Motor neuron (in vitro differentiated cells): ENCODE measurements around the gene CDCP2. TPM values are rescaled to one million over a fixed set of nuclear protein-coding genes. Genes with fewer than 3 reads are reported as not detected.

Experiments
- total RNA-seq, 8 experiments: library from RNA; unstranded; fragments of 300-600 nt; gene quantifications; 2 replicates each; pipeline versions ENCODE4 v1.2.3 to v1.2.4, GENCODE V29; 2022

The CDCP2 gene
- total RNA-seq, 8 experiments from 2014 or later: 0.09 to 0.21 (median 0.15) TPM; not detected in 4

Other genes starting within 250 kb of the CDCP2 start
- 10 to 100 TPM; 27.9 to 57.3 (median 40.6) TPM for gene IFT25, start 207.3 kb downstream of the CDCP2 start, total RNA-seq
- gene LRRC42, start 206.7 kb downstream of the CDCP2 start, total RNA-seq: 10 to 100 TPM; 18.0 to 39.8 (median 25.1) TPM
- gene LDLRAD1, start 134.8 kb downstream of the CDCP2 start, total RNA-seq: under 1 TPM in 4 of 8 experiments, not detected in 4; 0.14 to 0.43 (median 0.17) TPM
- gene TMEM59, start 99.8 kb downstream of the CDCP2 start, total RNA-seq: 100 to 1,000 TPM; 114 to 406 (median 146) TPM
- gene TCEANC2, start 99.4 kb downstream of the CDCP2 start, total RNA-seq: 10 to 100 TPM in 1 of 8 experiments, 1 to 10 TPM in 7; 3.0 to 10.1 (median 7.4) TPM
- gene CYB5RL, start 47.0 kb upstream of the CDCP2 start, total RNA-seq: 1 to 10 TPM; 4.6 to 9.8 (median 5.9) TPM
- 100 to 1,000 TPM in 1 of 8 experiments, 10 to 100 TPM in 7; 49.7 to 101 (median 78.5) TPM for gene MRPL37, start 47.2 kb upstream of the CDCP2 start, total RNA-seq